Hepatocyte (in vitro differentiated cells): Measurements from ENCODE around the gene VAMP1. TPM values are rescaled to one million over a fixed set of nuclear protein-coding genes. Genes with fewer than 3 reads are reported as not detected.

Experiments used
- DNase-seq: peaks from one replicate; pipeline ENCODE4 v3.0.0-alpha.2; 2016; ENCODE audit warnings: low spot score
- H2AFZ ChIP-seq: fragments of 200-600 bp; sonication (generic); 2 replicates; pipeline ENCODE4 v1.6.0; 2016; ENCODE audit warnings: antibody characterized with exemption, mild to moderate bottlenecking
- H3K27ac ChIP-seq: fragments of 200-600 bp; sonication (generic); 2 replicates; pipeline ENCODE4 v1.5.1; 2016; ENCODE audit warnings: mild to moderate bottlenecking
- H3K27me3 ChIP-seq: fragments of 200-600 bp; sonication (generic); 2 replicates; pipeline ENCODE4 v1.6.1; 2016
- H3K36me3 ChIP-seq: fragments of 200-600 bp; sonication (generic); replicated peaks from 2 replicates; pipeline ENCODE4 v1.5.1; 2016; ENCODE audit warnings: low read depth; ENCODE audit not compliant: insufficient read depth
- H3K4me1 ChIP-seq: fragments of 200-600 bp; sonication (generic); 2 replicates; pipeline ENCODE4 v1.5.1; 2016; ENCODE audit warnings: mild to moderate bottlenecking, moderate library complexity; ENCODE audit not compliant: insufficient read depth
- H3K4me2 ChIP-seq: fragments of 200-600 bp; sonication (generic); 2 replicates; pipeline ENCODE4 v1.6.0; 2016
- H3K4me3 ChIP-seq: fragments of 200-600 bp; sonication (generic); 2 replicates; pipeline ENCODE4 v1.5.1; 2016; ENCODE audit warnings: mild to moderate bottlenecking
- H3K79me2 ChIP-seq: fragments of 200-600 bp; sonication (generic); 2 replicates; pipeline ENCODE4 v1.6.0; 2017; ENCODE audit warnings: mild to moderate bottlenecking
- H3K9me2 ChIP-seq: fragments of 200-600 bp; sonication (generic); replicated peaks from 2 replicates; pipeline ENCODE4 v1.6.0; 2017; ENCODE audit warnings: mild to moderate bottlenecking; ENCODE audit not compliant: insufficient read depth
- H3K9me3 ChIP-seq: fragments of 200-600 bp; sonication (generic); 2 replicates; pipeline ENCODE4 v1.5.1; 2016; ENCODE audit warnings: low read depth, mild to moderate bottlenecking
- H4K20me1 ChIP-seq: fragments of 200-600 bp; sonication (generic); 2 replicates; pipeline ENCODE4 v1.6.0; 2016; ENCODE audit warnings: mild to moderate bottlenecking; ENCODE audit not compliant: insufficient read depth, poor library complexity, severe bottlenecking
- EZH2 ChIP-seq: fragments of 200-600 bp; sonication (generic); IDR thresholded peaks from 2 replicates; pipeline ENCODE4 v1.6.1; 2016; ENCODE audit warnings: antibody characterized with exemption, mild to moderate bottlenecking, borderline replicate concordance
- EZH2phosphoT487 ChIP-seq: fragments of 200-600 bp; sonication (generic); IDR thresholded peaks from one replicate; pipeline ENCODE4 v1.6.1; 2018; ENCODE audit warnings: antibody characterized with exemption, mild to moderate bottlenecking, low read depth, moderate library complexity; ENCODE audit not compliant: unreplicated experiment, severe bottlenecking
- WGBS: methylation state at CpG from one replicate; pipeline ENCODE4 v1.1.6; 2016; ENCODE audit warnings: low lambda C conversion rate; ENCODE audit errors: missing lambda C conversion rate; 5-methylcytosine and 5-hydroxymethylcytosine counted together
- polyA plus RNA-seq: library from polyadenylated mRNA; unstranded; fragments of >200 nt; fragmentation: Nextera tagmentation; extraction: Ambion mirVana; gene quantifications from 2 replicates; pipeline ENCODE4 v1.2.1, GENCODE V29; 2016
- total RNA-seq: library from RNA; depleted of rRNA; stranded (reverse); fragments of >200 nt; gene quantifications from 2 replicates; pipeline ENCODE4 v1.2.3, GENCODE V29; 2014
- TF ChIP-seq, protein P1 (sequence below): fragments of 200-600 bp; sonication (generic); IDR thresholded peaks from 2 replicates; pipeline ENCODE4 v1.5.1; 2016; ENCODE audit warnings: antibody characterized with exemption, mild to moderate bottlenecking; ENCODE audit not compliant: poor library complexity

VAMP1 gene
- total and polyA plus RNA-seq, 2 experiments from 2014 or later, result 5.0 to 5.9 TPM

GRCh38 chr12:6466184-6466573 is 4.3 kb downstream of the VAMP1 start:
- 93% methylated on average over 5 of the region's 5 CpGs for WGBS
- Histone ChIP-seq H3K4me3 (no peak overlapping the region), H3K4me2 (no peak overlapping the region), H3K27ac (no peak overlapping the region), H3K9me2 (no peaks in the 10 kb centered on the region), H3K79me2 (peaks cover 13% of the 10 kb centered on the region), H4K20me1 (no peaks in the 10 kb centered on the region), H2AFZ (no peak overlapping the region), H3K36me3 (no peaks in the 10 kb centered on the region), H3K27me3 (no peaks in the 10 kb centered on the region), H3K4me1 (peaks cover 7% of the 10 kb centered on the region), H3K9me3 (no peaks in the 10 kb centered on the region)
- DNase-seq, result no peak
- TF ChIP-seq EZH2phosphoT487, result no peak
- TF ChIP-seq, protein P1, sequence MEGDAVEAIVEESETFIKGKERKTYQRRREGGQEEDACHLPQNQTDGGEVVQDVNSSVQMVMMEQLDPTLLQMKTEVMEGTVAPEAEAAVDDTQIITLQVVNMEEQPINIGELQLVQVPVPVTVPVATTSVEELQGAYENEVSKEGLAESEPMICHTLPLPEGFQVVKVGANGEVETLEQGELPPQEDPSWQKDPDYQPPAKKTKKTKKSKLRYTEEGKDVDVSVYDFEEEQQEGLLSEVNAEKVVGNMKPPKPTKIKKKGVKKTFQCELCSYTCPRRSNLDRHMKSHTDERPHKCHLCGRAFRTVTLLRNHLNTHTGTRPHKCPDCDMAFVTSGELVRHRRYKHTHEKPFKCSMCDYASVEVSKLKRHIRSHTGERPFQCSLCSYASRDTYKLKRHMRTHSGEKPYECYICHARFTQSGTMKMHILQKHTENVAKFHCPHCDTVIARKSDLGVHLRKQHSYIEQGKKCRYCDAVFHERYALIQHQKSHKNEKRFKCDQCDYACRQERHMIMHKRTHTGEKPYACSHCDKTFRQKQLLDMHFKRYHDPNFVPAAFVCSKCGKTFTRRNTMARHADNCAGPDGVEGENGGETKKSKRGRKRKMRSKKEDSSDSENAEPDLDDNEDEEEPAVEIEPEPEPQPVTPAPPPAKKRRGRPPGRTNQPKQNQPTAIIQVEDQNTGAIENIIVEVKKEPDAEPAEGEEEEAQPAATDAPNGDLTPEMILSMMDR, result no peak
- TF ChIP-seq EZH2, result no peak

DNA sequence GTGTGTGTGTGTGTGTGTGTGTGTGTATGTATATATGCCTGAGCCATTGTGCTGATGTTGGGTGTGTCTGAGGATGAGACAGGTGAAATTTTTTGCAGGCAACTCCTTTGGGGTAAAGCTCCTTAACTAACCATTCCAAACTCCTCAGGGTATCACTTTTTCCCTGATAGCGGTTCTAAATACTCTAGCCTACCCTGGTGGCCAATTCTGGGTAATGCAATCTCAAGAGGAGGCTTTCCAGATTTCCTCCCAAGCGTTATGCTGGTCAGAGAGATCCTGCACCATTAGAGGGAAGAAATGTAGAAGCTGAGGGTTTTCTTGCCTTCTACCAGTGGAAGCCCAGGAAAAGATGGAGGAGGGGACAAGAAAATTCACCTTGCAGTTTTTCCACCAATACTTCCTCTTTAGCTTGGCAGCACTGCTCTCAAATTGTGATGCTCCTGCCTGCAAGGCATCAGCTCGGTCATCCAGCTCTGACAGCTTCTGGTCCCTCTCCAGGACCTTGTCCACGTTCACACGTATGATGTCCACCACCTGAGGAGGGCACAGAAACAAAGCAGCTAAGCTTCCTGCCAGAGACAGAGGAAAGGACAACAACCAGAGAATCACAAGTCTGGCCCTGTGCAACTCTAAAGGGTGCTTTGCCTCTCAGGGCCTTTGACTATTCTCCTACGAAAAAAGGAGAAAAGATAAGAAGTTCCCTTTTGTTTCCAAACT is 4.9 kb downstream of the VAMP1 start:
- TF ChIP-seq, protein P1, result peak; percentile 79
- no peak for TF ChIP-seq EZH2
- no peak for TF ChIP-seq EZH2phosphoT487
- Histone ChIP-seq H2AFZ (no peak overlapping the region), H3K36me3 (no peaks in the 10 kb centered on the region), H3K9me3 (no peaks in the 10 kb centered on the region), H3K9me2 (no peaks in the 10 kb centered on the region), H4K20me1 (no peaks in the 10 kb centered on the region), H3K27ac (no peak overlapping the region), H3K4me1 (peaks cover 7% of the 10 kb centered on the region), H3K4me3 (no peak overlapping the region), H3K4me2 (no peak overlapping the region), H3K27me3 (no peaks in the 10 kb centered on the region), H3K79me2 (peaks cover 13% of the 10 kb centered on the region)
- 52% methylated on average over 6 of the region's 6 CpGs for WGBS
- peak; percentile 82 for DNase-seq

DNA sequence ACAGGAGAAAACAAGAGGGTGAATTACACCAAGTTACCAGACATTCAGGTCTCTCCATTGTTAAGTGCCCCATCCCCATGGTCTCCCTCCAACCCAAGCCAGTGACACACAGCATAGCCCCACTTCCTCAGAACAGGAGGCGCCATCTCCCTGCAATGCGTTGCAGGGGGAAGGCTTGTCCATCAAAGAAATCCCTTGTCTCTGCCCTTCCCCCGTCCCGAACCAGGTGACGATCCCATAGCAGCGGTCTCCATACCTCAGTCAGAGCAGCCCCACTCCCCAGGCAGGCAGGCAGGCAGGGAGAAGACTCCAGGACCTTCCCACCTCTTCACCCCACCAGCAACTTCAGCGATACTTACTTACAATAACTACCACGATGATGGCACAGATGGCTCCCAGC is 5.9 kb downstream of the VAMP1 start:
- Histone ChIP-seq H3K79me2 (peaks cover 9% of the 10 kb centered on the region), H4K20me1 (no peaks in the 10 kb centered on the region), H3K9me2 (no peaks in the 10 kb centered on the region), H3K27ac (no peak overlapping the region), H2AFZ (no peak overlapping the region), H3K4me3 (no peak overlapping the region), H3K9me3 (no peaks in the 10 kb centered on the region), H3K27me3 (no peaks in the 10 kb centered on the region), H3K4me1 (peaks cover 2% of the 10 kb centered on the region), H3K4me2 (no peak overlapping the region), H3K36me3 (no peaks in the 10 kb centered on the region)
- WGBS, result 85% methylated on average over 8 of the region's 8 CpGs
- TF ChIP-seq, protein P1, result no peak
- TF ChIP-seq EZH2 (no peak), EZH2phosphoT487 (no peak)
- no peak for DNase-seq
